ENCODE results near the gene DGKQ. TPM values are rescaled to one million over a fixed set of nuclear protein-coding genes. Genes with fewer than 3 reads are reported as not detected.

The DGKQ gene
- total and polyA plus RNA-seq, 2 of the 13 experiments (the other 11 are each of a cell fraction or from before 2014, with no cell fraction given) = 4.5 to 7.2 TPM

DNA sequence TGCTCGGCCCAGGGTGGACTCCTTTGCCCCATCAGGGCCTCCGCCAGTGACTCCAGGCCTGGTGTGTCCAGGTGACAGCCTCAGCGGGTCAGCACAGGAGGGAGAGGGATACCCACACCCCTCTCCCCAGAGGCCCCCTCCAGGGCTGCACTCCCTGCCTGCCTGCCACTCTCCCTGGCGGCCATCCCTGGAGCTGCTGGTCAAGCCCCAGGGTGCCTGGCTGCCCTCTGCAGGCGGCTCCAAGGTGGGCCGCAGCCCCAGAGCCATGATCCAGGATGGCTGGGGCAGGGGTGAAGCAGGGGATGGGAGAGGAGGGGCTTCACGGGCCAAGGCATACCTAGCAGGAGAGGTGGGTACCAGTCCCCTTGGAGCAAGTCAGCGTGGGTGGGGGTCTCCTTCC lies 41.8 kb upstream of the DGKQ start (continued):
- TF ChIP-seq ZNF747 (CRISPR knock-in tag; IDR thresholded peaks at IDR 0.05; ENCODE audit: borderline replicate concordance) = no peak
- no peak for TF ChIP-seq U2AF2 (IDR thresholded peaks at IDR 0.05; ENCODE audit: low read depth, low read length)
- TF ChIP-seq HNRNPL (IDR thresholded peaks at IDR 0.05; ENCODE audit: low read depth, low read length) = peak; percentile 69; the same call in 1 of the 2 replicates
- no peak for TF ChIP-seq ZFP36 (IDR thresholded peaks at IDR 0.05; ENCODE audit: borderline replicate concordance, low read depth, low read length, partially characterized antibody)
- TF ChIP-seq, protein P1, sequence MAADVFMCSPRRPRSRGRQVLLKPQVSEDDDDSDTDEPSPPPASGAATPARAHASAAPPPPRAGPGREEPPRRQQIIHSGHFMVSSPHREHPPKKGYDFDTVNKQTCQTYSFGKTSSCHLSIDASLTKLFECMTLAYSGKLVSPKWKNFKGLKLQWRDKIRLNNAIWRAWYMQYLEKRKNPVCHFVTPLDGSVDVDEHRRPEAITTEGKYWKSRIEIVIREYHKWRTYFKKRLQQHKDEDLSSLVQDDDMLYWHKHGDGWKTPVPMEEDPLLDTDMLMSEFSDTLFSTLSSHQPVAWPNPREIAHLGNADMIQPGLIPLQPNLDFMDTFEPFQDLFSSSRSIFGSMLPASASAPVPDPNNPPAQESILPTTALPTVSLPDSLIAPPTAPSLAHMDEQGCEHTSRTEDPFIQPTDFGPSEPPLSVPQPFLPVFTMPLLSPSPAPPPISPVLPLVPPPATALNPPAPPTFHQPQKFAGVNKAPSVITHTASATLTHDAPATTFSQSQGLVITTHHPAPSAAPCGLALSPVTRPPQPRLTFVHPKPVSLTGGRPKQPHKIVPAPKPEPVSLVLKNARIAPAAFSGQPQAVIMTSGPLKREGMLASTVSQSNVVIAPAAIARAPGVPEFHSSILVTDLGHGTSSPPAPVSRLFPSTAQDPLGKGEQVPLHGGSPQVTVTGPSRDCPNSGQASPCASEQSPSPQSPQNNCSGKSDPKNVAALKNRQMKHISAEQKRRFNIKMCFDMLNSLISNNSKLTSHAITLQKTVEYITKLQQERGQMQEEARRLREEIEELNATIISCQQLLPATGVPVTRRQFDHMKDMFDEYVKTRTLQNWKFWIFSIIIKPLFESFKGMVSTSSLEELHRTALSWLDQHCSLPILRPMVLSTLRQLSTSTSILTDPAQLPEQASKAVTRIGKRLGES (CRISPR knock-in tag; IDR thresholded peaks at IDR 0.05; ENCODE audit: borderline replicate concordance) = no peak
- no peak for TF ChIP-seq SOX6 (IDR thresholded peaks at IDR 0.05)
- no peak for TF ChIP-seq SOX6 (CRISPR knock-in tag; IDR thresholded peaks at IDR 0.05)
- TF ChIP-seq, protein P2, sequence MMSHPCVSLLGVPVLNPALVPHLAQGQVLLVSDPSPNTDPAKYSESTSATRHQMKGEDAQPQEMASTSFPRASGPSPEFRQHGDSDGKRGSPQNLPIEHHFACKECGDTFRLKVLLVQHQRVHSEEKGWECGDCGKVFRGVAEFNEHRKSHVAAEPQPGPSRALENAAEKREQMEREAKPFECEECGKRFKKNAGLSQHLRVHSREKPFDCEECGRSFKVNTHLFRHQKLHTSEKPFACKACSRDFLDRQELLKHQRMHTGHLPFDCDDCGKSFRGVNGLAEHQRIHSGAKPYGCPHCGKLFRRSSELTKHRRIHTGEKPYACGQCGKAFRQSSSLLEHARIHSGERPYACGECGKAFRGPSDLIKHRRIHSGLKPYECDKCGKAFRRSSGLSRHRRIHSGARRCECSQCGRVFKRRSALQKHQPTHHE (CRISPR knock-in tag; IDR thresholded peaks at IDR 0.05; ENCODE audit: borderline replicate concordance) = no peak
- no peak for TF ChIP-seq MED8 (CRISPR knock-in tag; IDR thresholded peaks at IDR 0.05; ENCODE audit: insufficient replicate concordance)
- TF ChIP-seq, protein P3, sequence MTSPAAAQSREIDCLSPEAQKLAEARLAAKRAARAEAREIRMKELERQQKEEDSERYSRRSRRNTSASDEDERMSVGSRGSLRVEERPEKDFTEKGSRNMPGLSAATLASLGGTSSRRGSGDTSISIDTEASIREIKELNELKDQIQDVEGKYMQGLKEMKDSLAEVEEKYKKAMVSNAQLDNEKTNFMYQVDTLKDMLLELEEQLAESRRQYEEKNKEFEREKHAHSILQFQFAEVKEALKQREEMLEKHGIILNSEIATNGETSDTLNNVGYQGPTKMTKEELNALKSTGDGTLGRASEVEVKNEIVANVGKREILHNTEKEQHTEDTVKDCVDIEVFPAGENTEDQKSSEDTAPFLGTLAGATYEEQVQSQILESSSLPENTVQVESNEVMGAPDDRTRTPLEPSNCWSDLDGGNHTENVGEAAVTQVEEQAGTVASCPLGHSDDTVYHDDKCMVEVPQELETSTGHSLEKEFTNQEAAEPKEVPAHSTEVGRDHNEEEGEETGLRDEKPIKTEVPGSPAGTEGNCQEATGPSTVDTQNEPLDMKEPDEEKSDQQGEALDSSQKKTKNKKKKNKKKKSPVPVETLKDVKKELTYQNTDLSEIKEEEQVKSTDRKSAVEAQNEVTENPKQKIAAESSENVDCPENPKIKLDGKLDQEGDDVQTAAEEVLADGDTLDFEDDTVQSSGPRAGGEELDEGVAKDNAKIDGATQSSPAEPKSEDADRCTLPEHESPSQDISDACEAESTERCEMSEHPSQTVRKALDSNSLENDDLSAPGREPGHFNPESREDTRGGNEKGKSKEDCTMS (CRISPR knock-in tag; conservative IDR thresholded peaks at IDR 0.05) = no peak
- TF ChIP-seq, protein P4, sequence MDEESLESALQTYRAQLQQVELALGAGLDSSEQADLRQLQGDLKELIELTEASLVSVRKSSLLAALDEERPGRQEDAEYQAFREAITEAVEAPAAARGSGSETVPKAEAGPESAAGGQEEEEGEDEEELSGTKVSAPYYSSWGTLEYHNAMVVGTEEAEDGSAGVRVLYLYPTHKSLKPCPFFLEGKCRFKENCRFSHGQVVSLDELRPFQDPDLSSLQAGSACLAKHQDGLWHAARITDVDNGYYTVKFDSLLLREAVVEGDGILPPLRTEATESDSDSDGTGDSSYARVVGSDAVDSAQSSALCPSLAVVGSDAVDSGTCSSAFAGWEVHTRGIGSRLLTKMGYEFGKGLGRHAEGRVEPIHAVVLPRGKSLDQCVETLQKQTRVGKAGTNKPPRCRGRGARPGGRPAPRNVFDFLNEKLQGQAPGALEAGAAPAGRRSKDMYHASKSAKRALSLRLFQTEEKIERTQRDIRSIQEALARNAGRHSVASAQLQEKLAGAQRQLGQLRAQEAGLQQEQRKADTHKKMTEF (CRISPR knock-in tag; IDR thresholded peaks at IDR 0.05) = no peak
- TF ChIP-seq, protein P5, sequence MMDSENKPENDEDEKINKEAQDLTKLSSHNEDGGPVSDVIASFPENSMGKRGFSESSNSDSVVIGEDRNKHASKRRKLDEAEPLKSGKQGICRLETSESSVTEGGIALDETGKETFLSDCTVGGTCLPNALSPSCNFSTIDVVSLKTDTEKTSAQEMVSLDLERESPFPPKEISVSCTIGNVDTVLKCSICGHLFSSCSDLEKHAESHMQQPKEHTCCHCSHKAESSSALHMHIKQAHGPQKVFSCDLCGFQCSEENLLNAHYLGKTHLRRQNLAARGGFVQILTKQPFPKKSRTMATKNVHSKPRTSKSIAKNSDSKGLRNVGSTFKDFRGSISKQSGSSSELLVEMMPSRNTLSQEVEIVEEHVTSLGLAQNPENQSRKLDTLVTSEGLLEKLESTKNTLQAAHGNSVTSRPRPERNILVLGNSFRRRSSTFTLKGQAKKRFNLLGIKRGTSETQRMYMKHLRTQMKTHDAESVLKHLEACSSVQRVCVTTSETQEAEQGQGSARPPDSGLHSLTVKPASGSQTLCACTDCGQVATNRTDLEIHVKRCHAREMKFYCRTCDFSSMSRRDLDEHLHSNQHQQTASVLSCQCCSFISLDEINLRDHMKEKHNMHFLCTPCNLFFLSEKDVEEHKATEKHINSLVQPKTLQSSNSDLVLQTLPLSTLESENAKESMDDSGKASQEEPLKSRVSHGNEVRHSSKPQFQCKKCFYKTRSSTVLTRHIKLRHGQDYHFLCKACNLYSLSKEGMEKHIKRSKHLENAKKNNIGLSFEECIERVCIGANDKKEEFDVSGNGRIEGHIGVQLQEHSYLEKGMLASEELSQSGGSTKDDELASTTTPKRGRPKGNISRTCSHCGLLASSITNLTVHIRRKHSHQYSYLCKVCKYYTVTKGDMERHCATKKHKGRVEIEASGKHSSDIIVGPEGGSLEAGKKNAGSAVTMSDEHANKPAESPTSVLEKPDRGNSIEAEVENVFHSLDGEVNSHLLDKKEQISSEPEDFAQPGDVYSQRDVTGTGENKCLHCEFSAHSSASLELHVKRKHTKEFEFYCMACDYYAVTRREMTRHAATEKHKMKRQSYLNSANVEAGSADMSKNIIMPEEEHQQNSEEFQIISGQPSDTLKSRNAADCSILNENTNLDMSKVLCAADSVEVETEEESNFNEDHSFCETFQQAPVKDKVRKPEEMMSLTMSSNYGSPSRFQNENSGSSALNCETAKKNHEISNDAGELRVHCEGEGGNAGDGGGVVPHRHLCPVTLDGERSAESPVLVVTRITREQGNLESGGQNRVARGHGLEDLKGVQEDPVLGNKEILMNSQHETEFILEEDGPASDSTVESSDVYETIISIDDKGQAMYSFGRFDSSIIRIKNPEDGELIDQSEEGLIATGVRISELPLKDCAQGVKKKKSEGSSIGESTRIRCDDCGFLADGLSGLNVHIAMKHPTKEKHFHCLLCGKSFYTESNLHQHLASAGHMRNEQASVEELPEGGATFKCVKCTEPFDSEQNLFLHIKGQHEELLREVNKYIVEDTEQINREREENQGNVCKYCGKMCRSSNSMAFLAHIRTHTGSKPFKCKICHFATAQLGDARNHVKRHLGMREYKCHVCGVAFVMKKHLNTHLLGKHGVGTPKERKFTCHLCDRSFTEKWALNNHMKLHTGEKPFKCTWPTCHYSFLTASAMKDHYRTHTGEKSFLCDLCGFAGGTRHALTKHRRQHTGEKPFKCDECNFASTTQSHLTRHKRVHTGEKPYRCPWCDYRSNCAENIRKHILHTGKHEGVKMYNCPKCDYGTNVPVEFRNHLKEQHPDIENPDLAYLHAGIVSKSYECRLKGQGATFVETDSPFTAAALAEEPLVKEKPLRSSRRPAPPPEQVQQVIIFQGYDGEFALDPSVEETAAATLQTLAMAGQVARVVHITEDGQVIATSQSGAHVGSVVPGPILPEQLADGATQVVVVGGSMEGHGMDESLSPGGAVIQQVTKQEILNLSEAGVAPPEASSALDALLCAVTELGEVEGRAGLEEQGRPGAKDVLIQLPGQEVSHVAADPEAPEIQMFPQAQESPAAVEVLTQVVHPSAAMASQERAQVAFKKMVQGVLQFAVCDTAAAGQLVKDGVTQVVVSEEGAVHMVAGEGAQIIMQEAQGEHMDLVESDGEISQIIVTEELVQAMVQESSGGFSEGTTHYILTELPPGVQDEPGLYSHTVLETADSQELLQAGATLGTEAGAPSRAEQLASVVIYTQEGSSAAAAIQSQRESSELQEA (CRISPR knock-in tag; IDR thresholded peaks at IDR 0.05; ENCODE audit: not compliant biosample characterization) = no peak
